ENCODE results near the gene PRSS53.
A peak's percentile ranks its signal among the peaks of the same experiment; 100 is the strongest.

Gene PRSS53

GRCh38 chr16:31079342-31079944 lies 9.3 kb downstream of the PRSS53 start:
- no peak overlapping the region for H3K9ac ChIP-seq (ENCODE audit: low read depth, low read length)
- H3K27me3 ChIP-seq (ENCODE audit: insufficient read depth, low read length) = no peaks in the 10 kb centered on the region
- H3K36me3 ChIP-seq (ENCODE audit: insufficient read depth, low read depth, low read length) = peaks cover 70% of the 10 kb centered on the region
- no peaks in the 10 kb centered on the region for H3K4me1 ChIP-seq (ENCODE audit: insufficient read depth, low read length)
- no peaks in the 10 kb centered on the region for H3K9me3 ChIP-seq (ENCODE audit: insufficient read depth, low read depth, low read length)
- H3K4me3 ChIP-seq (ENCODE audit: low read length) = no peak overlapping the region
- no peak overlapping the region for H3K27ac ChIP-seq (ENCODE audit: low read length)

- no peak overlapping the region for H3K27ac ChIP-seq (ENCODE audit: low read length)
- peaks cover 70% of the 10 kb centered on the region for H3K36me3 ChIP-seq (ENCODE audit: insufficient read depth, low read depth, low read length)
- no peaks in the 10 kb centered on the region for H3K9me3 ChIP-seq (ENCODE audit: insufficient read depth, low read depth, low read length)
- no peaks in the 10 kb centered on the region for H3K4me1 ChIP-seq (ENCODE audit: insufficient read depth, low read length)
- H3K4me3 ChIP-seq (ENCODE audit: low read length) = no peak overlapping the region
- H3K27me3 ChIP-seq (ENCODE audit: insufficient read depth, low read length) = no peaks in the 10 kb centered on the region
- H3K9ac ChIP-seq (ENCODE audit: low read depth, low read length) = no peak overlapping the region
Observed at GRCh38 chr16:31078597-31079341, 10.0 kb downstream of the PRSS53 start.

- H3K36me3 ChIP-seq (ENCODE audit: insufficient read depth, low read depth, low read length) = peaks cover 65% of the 10 kb centered on the region
- H3K9ac ChIP-seq (ENCODE audit: low read depth, low read length) = no peak overlapping the region
- H3K9me3 ChIP-seq (ENCODE audit: insufficient read depth, low read depth, low read length) = no peaks in the 10 kb centered on the region
- H3K4me3 ChIP-seq (ENCODE audit: low read length) = no peak overlapping the region
- no peaks in the 10 kb centered on the region for H3K4me1 ChIP-seq (ENCODE audit: insufficient read depth, low read length)
- H3K27ac ChIP-seq (ENCODE audit: low read length) = no peak overlapping the region
- no peaks in the 10 kb centered on the region for H3K27me3 ChIP-seq (ENCODE audit: insufficient read depth, low read length)
Observed at GRCh38 chr16:31077592-31078396, 10.9 kb downstream of the PRSS53 start.

- Histone ChIP-seq H3K4me3 (ENCODE audit: low read length) (no peak overlapping the region), H3K27ac (ENCODE audit: low read length) (no peak overlapping the region), H3K4me1 (ENCODE audit: insufficient read depth, low read length) (peaks cover 2% of the 10 kb centered on the region), H3K36me3 (ENCODE audit: insufficient read depth, low read depth, low read length) (peaks cover 58% of the 10 kb centered on the region), H3K27me3 (ENCODE audit: insufficient read depth, low read length) (no peaks in the 10 kb centered on the region), H3K9me3 (ENCODE audit: insufficient read depth, low read depth, low read length) (no peaks in the 10 kb centered on the region), H3K9ac (ENCODE audit: low read depth, low read length) (no peak overlapping the region)
Observed at GRCh38 chr16:31077024-31077423, 11.7 kb downstream of the PRSS53 start.

- no peaks in the 10 kb centered on the region for H3K9me3 ChIP-seq (ENCODE audit: insufficient read depth, low read depth, low read length)
- peaks cover 6% of the 10 kb centered on the region for H3K4me1 ChIP-seq (ENCODE audit: insufficient read depth, low read length)
- H3K27ac ChIP-seq (ENCODE audit: low read length) = no peak overlapping the region
- no peak overlapping the region for H3K9ac ChIP-seq (ENCODE audit: low read depth, low read length)
- no peak overlapping the region for H3K4me3 ChIP-seq (ENCODE audit: low read length)
- H3K36me3 ChIP-seq (ENCODE audit: insufficient read depth, low read depth, low read length) = peaks cover 54% of the 10 kb centered on the region
- H3K27me3 ChIP-seq (ENCODE audit: insufficient read depth, low read length) = no peaks in the 10 kb centered on the region
Observed at GRCh38 chr16:31076319-31076718, 12.4 kb downstream of the PRSS53 start.

- no peaks in the 10 kb centered on the region for H3K9me3 ChIP-seq (ENCODE audit: insufficient read depth, low read depth, low read length)
- peak overlapping the region; percentile 85 for H3K9ac ChIP-seq (ENCODE audit: low read depth, low read length)
- H3K4me1 ChIP-seq (ENCODE audit: insufficient read depth, low read length) = peaks cover 6% of the 10 kb centered on the region
- no peaks in the 10 kb centered on the region for H3K27me3 ChIP-seq (ENCODE audit: insufficient read depth, low read length)
- H3K36me3 ChIP-seq (ENCODE audit: insufficient read depth, low read depth, low read length) = peaks cover 38% of the 10 kb centered on the region
- peak overlapping the region; percentile 43 for H3K27ac ChIP-seq (ENCODE audit: low read length)
- peak overlapping the region; percentile 89 for H3K4me3 ChIP-seq (ENCODE audit: low read length)
Observed at GRCh38 chr16:31074814-31075183, 13.9 kb downstream of the PRSS53 start.

- Histone ChIP-seq H3K4me3 (ENCODE audit: low read length) (peak within 1 kb of the TSS; percentile 89), H3K36me3 (ENCODE audit: insufficient read depth, low read depth, low read length) (peaks cover 32% of the 10 kb centered on the region), H3K4me1 (ENCODE audit: insufficient read depth, low read length) (peaks cover 6% of the 10 kb centered on the region), H3K27ac (ENCODE audit: low read length) (peak within 1 kb of the TSS; percentile 43), H3K9ac (ENCODE audit: low read depth, low read length) (peak within 1 kb of the TSS; percentile 85), H3K27me3 (ENCODE audit: insufficient read depth, low read length) (no peaks in the 10 kb centered on the region), H3K9me3 (ENCODE audit: insufficient read depth, low read depth, low read length) (no peaks in the 10 kb centered on the region)
Observed at GRCh38 chr16:31073970-31074813, 14.6 kb downstream of the PRSS53 start, which contains the start of the genes ZNF646 and ZNF668. Gene ZNF646, plus strand, starts transcription at chr16:31074422. Its CDS starts 1,903 bp downstream, at chr16:31076325. Gene ZNF668, minus strand, starts transcription at chr16:31074240. Its CDS starts 9,781 bp downstream, at chr16:31064459.

- Histone ChIP-seq H3K27ac (ENCODE audit: low read length) (peak overlapping the region; percentile 41), H3K4me3 (ENCODE audit: low read length) (peak overlapping the region; percentile 89), H3K27me3 (ENCODE audit: insufficient read depth, low read length) (no peaks in the 10 kb centered on the region), H3K9ac (ENCODE audit: low read depth, low read length) (peak overlapping the region; percentile 85), H3K4me1 (ENCODE audit: insufficient read depth, low read length) (peaks cover 6% of the 10 kb centered on the region), H3K9me3 (ENCODE audit: insufficient read depth, low read depth, low read length) (no peaks in the 10 kb centered on the region), H3K36me3 (ENCODE audit: insufficient read depth, low read depth, low read length) (peaks cover 24% of the 10 kb centered on the region)
Observed at GRCh38 chr16:31073142-31073969, 15.4 kb downstream of the PRSS53 start.

GRCh38 chr16:31072540-31073141 lies 16.1 kb downstream of the PRSS53 start:
- H3K36me3 ChIP-seq (ENCODE audit: insufficient read depth, low read depth, low read length) = peaks cover 17% of the 10 kb centered on the region
- H3K27ac ChIP-seq (ENCODE audit: low read length) = peak overlapping the region; percentile 41
- peaks cover 6% of the 10 kb centered on the region for H3K4me1 ChIP-seq (ENCODE audit: insufficient read depth, low read length)
- H3K9ac ChIP-seq (ENCODE audit: low read depth, low read length) = peak overlapping the region; percentile 85
- no peaks in the 10 kb centered on the region for H3K9me3 ChIP-seq (ENCODE audit: insufficient read depth, low read depth, low read length)
- H3K27me3 ChIP-seq (ENCODE audit: insufficient read depth, low read length) = no peaks in the 10 kb centered on the region
- H3K4me3 ChIP-seq (ENCODE audit: low read length) = peak overlapping the region; percentile 89

GRCh38 chr16:31071861-31072260 lies 16.9 kb downstream of the PRSS53 start:
- peak overlapping the region; percentile 89 for H3K4me3 ChIP-seq (ENCODE audit: low read length)
- H3K4me1 ChIP-seq (ENCODE audit: insufficient read depth, low read length) = peaks cover 6% of the 10 kb centered on the region
- H3K27ac ChIP-seq (ENCODE audit: low read length) = no peak overlapping the region
- peaks cover 9% of the 10 kb centered on the region for H3K36me3 ChIP-seq (ENCODE audit: insufficient read depth, low read depth, low read length)
- H3K9me3 ChIP-seq (ENCODE audit: insufficient read depth, low read depth, low read length) = no peaks in the 10 kb centered on the region
- H3K9ac ChIP-seq (ENCODE audit: low read depth, low read length) = peak overlapping the region; percentile 85
- H3K27me3 ChIP-seq (ENCODE audit: insufficient read depth, low read length) = no peaks in the 10 kb centered on the region

Data from iPS-20b (cell line).